ENCODE results near the gene IL18BP.

The IL18BP gene

GRCh38 chr11:72015511-72016061, 16.9 kb downstream of the IL18BP start:
- Histone ChIP-seq H3K36me3 (ENCODE audit: control insufficient read depth in 1 of 2, insufficient read depth in 2 of 2, low read length in 2 of 2) (peaks cover 86 to 99% of the 10 kb centered on the region in 2 experiments), H3K27me3 (ENCODE audit: insufficient read depth, low read length) (no peaks in the 10 kb centered on the region), H2AFZ (ENCODE audit: insufficient read depth, low read length, poor library complexity) (no peak overlapping the region), H3K4me1 (ENCODE audit: control insufficient read depth in 1 of 2, insufficient read depth in 2 of 2, low read length in 2 of 2) (no peaks in the 10 kb centered on the region), H4K8ac (ENCODE audit: low read depth, low read length) (no peak overlapping the region), H3K18ac (ENCODE audit: low read length) (no peak overlapping the region), H2BK5ac (ENCODE audit: low read depth, low read length, poor library complexity) (no peak overlapping the region), H3K79me1 (ENCODE audit: low read length) (no peaks in the 10 kb centered on the region), H3K79me2 (ENCODE audit: control insufficient read depth, insufficient read depth, low read length, poor library complexity) (no peaks in the 10 kb centered on the region), H3K14ac (ENCODE audit: low read length) (no peak overlapping the region), H3K4me2 (ENCODE audit: low read length) (no peak overlapping the region), H2BK120ac (ENCODE audit: insufficient read depth, low read length, poor library complexity) (no peak overlapping the region), H4K91ac (ENCODE audit: low read depth, low read length) (no peak overlapping the region), H2AK5ac (ENCODE audit: low read length) (no peak overlapping the region), H3K4me3 (ENCODE audit: low read depth, low read length) (no peak overlapping the region), H3K23ac (ENCODE audit: low read length) (no peak overlapping the region), H4K12ac (ENCODE audit: low read depth, low read length) (no peak overlapping the region), H3K9ac (ENCODE audit: low read length) (no peak overlapping the region), H3K9me3 (ENCODE audit: insufficient read depth, low read depth, low read length) (peaks cover 2% of the 10 kb centered on the region), H2BK12ac (ENCODE audit: low read length) (no peak overlapping the region), H3K4ac (ENCODE audit: low read depth, low read length) (no peak overlapping the region), H3K27ac (ENCODE audit: low read depth, low read length) (no peak overlapping the region)
- peak; percentile 43 to 57 for DNase-seq
- WGBS (ENCODE audit: extremely low coverage, insufficient coverage, insufficient read length), result no CpG with 5 or more reads among the region's 10 CpGs

GRCh38 chr11:72018171-72018570, 19.5 kb downstream of the IL18BP start:
- Histone ChIP-seq H2BK12ac (ENCODE audit: low read length) (no peak overlapping the region), H2BK120ac (ENCODE audit: insufficient read depth, low read length, poor library complexity) (no peak overlapping the region), H3K14ac (ENCODE audit: low read length) (no peak overlapping the region), H3K4me1 (ENCODE audit: control insufficient read depth in 1 of 2, insufficient read depth in 2 of 2, low read length in 2 of 2) (no peaks in the 10 kb centered on the region), H3K18ac (ENCODE audit: low read length) (no peak overlapping the region), H4K91ac (ENCODE audit: low read depth, low read length) (no peak overlapping the region), H2AFZ (ENCODE audit: insufficient read depth, low read length, poor library complexity) (no peak overlapping the region), H3K4me2 (ENCODE audit: low read length) (no peak overlapping the region), H3K27me3 (ENCODE audit: insufficient read depth, low read length) (no peaks in the 10 kb centered on the region), H3K9me3 (ENCODE audit: insufficient read depth, low read depth, low read length) (peaks cover 2% of the 10 kb centered on the region), H3K79me2 (ENCODE audit: control insufficient read depth, insufficient read depth, low read length, poor library complexity) (no peaks in the 10 kb centered on the region), H3K79me1 (ENCODE audit: low read length) (no peaks in the 10 kb centered on the region), H3K4ac (ENCODE audit: low read depth, low read length) (no peak overlapping the region), H4K8ac (ENCODE audit: low read depth, low read length) (no peak overlapping the region), H3K4me3 (ENCODE audit: low read depth, low read length) (no peak overlapping the region), H3K23ac (ENCODE audit: low read length) (no peak overlapping the region), H3K36me3 (ENCODE audit: control insufficient read depth in 1 of 2, insufficient read depth in 2 of 2, low read length in 2 of 2) (peaks cover 72 to 93% of the 10 kb centered on the region in 2 experiments), H4K12ac (ENCODE audit: low read depth, low read length) (no peak overlapping the region), H2AK5ac (ENCODE audit: low read length) (no peak overlapping the region), H2BK5ac (ENCODE audit: low read depth, low read length, poor library complexity) (no peak overlapping the region), H3K9ac (ENCODE audit: low read length) (no peak overlapping the region), H3K27ac (ENCODE audit: low read depth, low read length) (no peak overlapping the region)
- WGBS (ENCODE audit: extremely low coverage, insufficient coverage, insufficient read length), result no CpG with 5 or more reads among the region's 9 CpGs
- DNase-seq, result no peak

GRCh38 chr11:72023335-72023734, 24.6 kb downstream of the IL18BP start:
- Histone ChIP-seq H2BK12ac (ENCODE audit: low read length) (no peak overlapping the region), H2BK5ac (ENCODE audit: low read depth, low read length, poor library complexity) (no peak overlapping the region), H3K23ac (ENCODE audit: low read length) (no peak overlapping the region), H4K91ac (ENCODE audit: low read depth, low read length) (no peak overlapping the region), H3K9me3 (ENCODE audit: insufficient read depth, low read depth, low read length) (no peaks in the 10 kb centered on the region), H3K4me3 (ENCODE audit: low read depth, low read length) (no peak overlapping the region), H3K79me1 (ENCODE audit: low read length) (peaks cover 4% of the 10 kb centered on the region), H3K4me2 (ENCODE audit: low read length) (no peak overlapping the region), H2BK120ac (ENCODE audit: insufficient read depth, low read length, poor library complexity) (no peak overlapping the region), H3K18ac (ENCODE audit: low read length) (no peak overlapping the region), H3K36me3 (ENCODE audit: control insufficient read depth in 1 of 2, insufficient read depth in 2 of 2, low read length in 2 of 2) (peaks cover 29 to 62% of the 10 kb centered on the region in 2 experiments), H3K27me3 (ENCODE audit: insufficient read depth, low read length) (no peaks in the 10 kb centered on the region), H3K27ac (ENCODE audit: low read depth, low read length) (no peak overlapping the region), H4K8ac (ENCODE audit: low read depth, low read length) (no peak overlapping the region), H3K4ac (ENCODE audit: low read depth, low read length) (no peak overlapping the region), H2AK5ac (ENCODE audit: low read length) (no peak overlapping the region), H3K79me2 (ENCODE audit: control insufficient read depth, insufficient read depth, low read length, poor library complexity) (no peaks in the 10 kb centered on the region), H3K4me1 (ENCODE audit: control insufficient read depth in 1 of 2, insufficient read depth in 2 of 2, low read length in 2 of 2) (peaks cover 7 to 9% of the 10 kb centered on the region in 2 experiments), H2AFZ (ENCODE audit: insufficient read depth, low read length, poor library complexity) (no peak overlapping the region), H4K12ac (ENCODE audit: low read depth, low read length) (no peak overlapping the region), H3K9ac (ENCODE audit: low read length) (no peak overlapping the region), H3K14ac (ENCODE audit: low read length) (no peak overlapping the region)
- DNase-seq, result no peak
- WGBS (ENCODE audit: extremely low coverage, insufficient coverage, insufficient read length), result no CpG with 5 or more reads among the region's 4 CpGs

- Histone ChIP-seq H2BK12ac (ENCODE audit: low read length) (no peak overlapping the region), H3K27me3 (ENCODE audit: insufficient read depth, low read length) (no peaks in the 10 kb centered on the region), H3K36me3 (ENCODE audit: control insufficient read depth in 1 of 2, insufficient read depth in 2 of 2, low read length in 2 of 2) (peaks cover 28 to 60% of the 10 kb centered on the region in 2 experiments), H3K9me3 (ENCODE audit: insufficient read depth, low read depth, low read length) (no peaks in the 10 kb centered on the region), H3K4ac (ENCODE audit: low read depth, low read length) (no peak overlapping the region), H3K4me1 (ENCODE audit: control insufficient read depth in 1 of 2, insufficient read depth in 2 of 2, low read length in 2 of 2) (peaks cover 7 to 9% of the 10 kb centered on the region in 2 experiments), H4K91ac (ENCODE audit: low read depth, low read length) (no peak overlapping the region), H3K14ac (ENCODE audit: low read length) (no peak overlapping the region), H4K12ac (ENCODE audit: low read depth, low read length) (no peak overlapping the region), H3K27ac (ENCODE audit: low read depth, low read length) (peak overlapping the region; percentile 42), H3K79me1 (ENCODE audit: low read length) (peaks cover 4% of the 10 kb centered on the region), H4K8ac (ENCODE audit: low read depth, low read length) (peak overlapping the region; percentile 7), H3K4me3 (ENCODE audit: low read depth, low read length) (no peak overlapping the region), H2AK5ac (ENCODE audit: low read length) (no peak overlapping the region), H2AFZ (ENCODE audit: insufficient read depth, low read length, poor library complexity) (no peak overlapping the region), H2BK120ac (ENCODE audit: insufficient read depth, low read length, poor library complexity) (peak overlapping the region; percentile 64), H3K79me2 (ENCODE audit: control insufficient read depth, insufficient read depth, low read length, poor library complexity) (no peaks in the 10 kb centered on the region), H3K18ac (ENCODE audit: low read length) (peak overlapping the region; percentile 58), H3K4me2 (ENCODE audit: low read length) (peak overlapping the region; percentile 9), H2BK5ac (ENCODE audit: low read depth, low read length, poor library complexity) (no peak overlapping the region), H3K9ac (ENCODE audit: low read length) (no peak overlapping the region), H3K23ac (ENCODE audit: low read length) (no peak overlapping the region)
- DNase-seq, result no peak
- WGBS (ENCODE audit: extremely low coverage, insufficient coverage, insufficient read length), result no CpG with 5 or more reads among the region's 5 CpGs
Observed at GRCh38 chr11:72024069-72024754, 25.5 kb downstream of the IL18BP start.
